NCI-H69 (cell line): ENCODE measurements around the gene ACP6.
A peak's percentile ranks its signal among the peaks of the same experiment; 100 is the strongest.
"Not testable (repeated sequence)": the region's sequence is repeated elsewhere in the genome, so short reads cannot be mapped to it uniquely, and the experiment has no call there.

Experiments
- DNase-seq: peaks from one replicate; lab custom pipeline; 2025; lab: John Stamatoyannopoulos, UW

The ACP6 gene

DNA sequence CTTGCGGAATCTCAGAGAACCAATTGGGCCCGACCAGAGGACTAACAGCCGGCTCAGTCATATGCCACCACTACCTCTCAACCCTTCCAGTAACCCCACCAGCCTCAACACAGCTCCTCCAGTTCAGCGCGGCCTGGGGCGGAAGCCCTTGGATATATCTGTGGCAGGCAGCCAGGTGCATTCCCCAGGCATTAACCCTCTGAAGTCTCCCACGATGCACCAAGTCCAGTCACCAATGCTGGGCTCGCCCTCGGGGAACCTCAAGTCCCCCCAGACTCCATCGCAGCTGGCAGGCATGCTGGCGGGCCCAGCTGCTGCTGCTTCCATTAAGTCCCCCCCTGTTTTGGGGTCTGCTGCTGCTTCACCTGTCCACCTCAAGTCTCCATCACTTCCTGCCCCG, 49.8 kb downstream of the ACP6 start:
- no peak for DNase-seq

DNA sequence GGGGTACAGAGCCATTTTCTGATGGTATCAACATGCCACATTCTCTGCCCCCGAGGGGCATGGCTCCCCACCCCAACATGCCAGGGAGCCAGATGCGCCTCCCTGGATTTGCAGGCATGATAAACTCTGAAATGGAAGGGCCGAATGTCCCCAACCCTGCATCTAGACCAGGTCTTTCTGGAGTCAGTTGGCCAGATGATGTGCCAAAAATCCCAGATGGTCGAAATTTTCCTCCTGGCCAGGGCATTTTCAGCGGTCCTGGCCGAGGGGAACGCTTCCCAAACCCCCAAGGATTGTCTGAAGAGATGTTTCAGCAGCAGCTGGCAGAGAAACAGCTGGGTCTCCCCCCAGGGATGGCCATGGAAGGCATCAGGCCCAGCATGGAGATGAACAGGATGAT, 50.6 kb downstream of the ACP6 start:
- no peak for DNase-seq

DNA sequence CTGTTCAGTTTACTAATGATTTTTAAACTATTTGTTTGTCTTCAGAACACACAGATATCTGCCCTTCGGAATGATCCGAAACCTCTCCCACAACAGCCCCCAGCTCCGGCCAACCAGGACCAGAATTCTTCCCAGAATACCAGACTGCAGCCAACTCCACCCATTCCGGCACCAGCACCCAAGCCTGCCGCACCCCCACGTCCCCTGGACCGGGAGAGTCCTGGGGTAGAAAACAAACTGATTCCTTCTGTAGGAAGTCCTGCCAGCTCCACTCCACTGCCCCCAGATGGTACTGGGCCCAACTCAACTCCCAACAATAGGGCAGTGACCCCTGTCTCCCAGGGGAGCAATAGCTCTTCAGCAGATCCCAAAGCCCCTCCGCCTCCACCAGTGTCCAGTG, 51.6 kb downstream of the ACP6 start:
- no peak for DNase-seq

DNA sequence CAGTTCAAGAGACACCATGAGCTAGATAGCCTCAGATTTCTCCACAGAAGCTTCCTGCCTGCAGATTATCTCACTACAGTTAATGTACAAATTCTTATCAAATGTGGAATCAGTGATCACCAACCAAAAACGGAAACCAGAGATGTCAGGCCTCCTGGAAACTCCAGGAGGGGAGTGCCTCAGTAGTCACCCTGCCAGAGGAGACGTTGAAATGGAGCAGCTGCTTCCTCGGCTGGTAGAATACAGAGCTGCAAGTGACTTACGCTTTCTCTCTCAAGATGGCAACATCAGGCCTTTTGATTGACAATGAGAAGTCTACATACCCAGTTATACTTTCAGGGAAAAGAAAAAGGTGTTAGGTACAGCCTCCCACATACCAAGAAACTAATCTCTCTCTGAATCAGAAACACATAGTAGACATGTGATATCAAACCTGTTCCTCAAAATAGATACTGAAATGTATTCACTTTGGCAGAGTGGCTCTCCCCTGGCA, 52.2 kb downstream of the ACP6 start:
- DNase-seq: no peak

DNA sequence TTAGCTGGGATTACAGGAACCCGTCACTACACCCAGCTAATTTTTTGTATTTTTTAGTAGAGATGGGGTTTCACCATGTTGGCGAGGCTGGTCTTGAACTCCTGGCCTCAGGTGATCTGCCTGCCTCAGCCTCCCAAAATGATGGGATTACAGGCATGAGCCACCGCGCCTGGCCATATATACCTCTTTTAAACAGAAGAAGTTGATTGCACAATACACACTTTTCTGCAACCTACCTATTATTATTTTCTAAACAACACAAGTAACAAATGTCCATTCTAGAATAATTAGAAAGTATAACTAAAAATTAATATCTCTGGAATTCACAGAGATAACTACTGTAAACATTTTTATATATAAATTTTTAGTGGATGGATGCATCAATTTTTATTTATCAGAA, 55.4 kb downstream of the ACP6 start:
- DNase-seq: not testable (repeated sequence)

DNA sequence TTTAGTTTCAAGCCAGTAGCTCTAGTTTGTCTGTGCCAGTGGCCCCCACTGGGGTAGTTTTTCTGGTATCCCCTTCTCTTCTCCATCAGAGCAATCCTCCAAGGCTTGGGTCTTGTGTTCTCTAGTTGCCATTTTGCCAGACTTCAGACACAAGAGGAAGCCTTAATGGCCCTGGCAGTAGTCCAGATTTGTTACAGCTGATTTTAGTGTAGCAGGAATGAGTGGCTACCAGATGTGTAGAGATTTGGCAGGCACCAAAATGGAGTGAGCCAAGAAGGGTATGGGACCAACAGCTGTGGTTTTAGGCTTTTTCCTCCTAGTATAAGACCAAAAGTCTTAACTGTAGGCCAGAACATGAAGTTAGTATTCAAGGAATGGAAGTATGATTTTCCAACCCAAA, 56.8 kb downstream of the ACP6 start:
- DNase-seq: peak; percentile 84

DNA sequence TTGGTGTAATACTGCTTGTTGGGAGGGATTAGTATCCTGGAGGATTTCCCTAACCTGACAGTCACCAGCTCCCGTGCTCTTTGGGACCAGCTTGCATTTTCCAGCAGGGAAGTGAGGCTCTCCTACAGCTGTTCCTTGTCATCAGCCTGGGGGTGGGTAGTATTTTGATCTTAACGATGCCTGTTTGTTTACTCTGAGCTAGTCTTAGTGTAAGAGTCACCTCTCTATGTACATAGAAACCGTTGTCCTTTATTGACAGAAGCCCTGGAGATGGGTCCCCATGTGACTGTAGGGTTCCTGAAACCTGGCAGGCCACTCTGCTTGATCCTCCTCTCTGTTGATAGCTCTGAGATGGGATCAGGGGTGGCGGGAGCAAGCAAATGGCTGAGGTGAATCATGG, 58.0 kb downstream of the ACP6 start:
- peak; percentile 95 for DNase-seq

DNA sequence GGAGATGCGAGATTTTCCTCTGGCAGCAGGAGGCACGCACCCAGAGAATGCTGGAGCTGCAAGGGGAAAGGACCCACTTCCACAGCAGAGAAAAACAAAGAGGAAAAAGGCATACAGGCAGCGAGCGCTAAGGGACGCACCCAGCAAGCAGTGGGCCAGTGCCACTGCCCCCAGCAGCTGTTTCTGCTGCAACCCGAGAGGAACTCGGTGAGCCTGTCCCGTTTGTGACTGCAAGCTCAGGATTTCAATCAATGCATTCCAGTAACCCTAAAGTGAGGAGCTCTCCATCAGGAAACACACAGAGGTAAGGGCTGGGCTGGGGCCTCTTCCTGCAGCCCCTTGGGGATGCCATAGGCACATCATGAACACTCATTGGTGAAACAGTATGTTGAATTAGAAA, 58.7 kb downstream of the ACP6 start:
- peak; percentile 42 for DNase-seq

DNA sequence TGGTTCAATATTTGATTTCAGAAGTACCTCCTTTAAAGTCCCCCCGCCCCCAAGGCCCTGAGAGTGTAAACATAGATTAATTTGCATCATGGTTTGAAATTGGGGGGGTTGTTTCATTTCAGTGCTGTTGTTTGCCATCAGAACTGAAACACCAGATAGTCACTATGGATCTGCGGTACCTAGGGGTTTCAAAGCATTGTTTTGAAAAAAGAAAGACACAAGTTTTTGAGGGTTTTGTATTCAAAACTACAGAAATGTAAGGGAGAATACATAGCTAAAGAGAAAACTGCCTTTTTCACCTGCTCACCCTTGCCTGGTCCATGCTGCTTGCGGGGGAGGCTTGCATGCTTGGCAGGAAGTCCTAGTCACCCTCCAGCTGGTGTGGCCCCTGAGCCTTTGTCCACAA, 59.3 kb downstream of the ACP6 start:
- peak; percentile 64 for DNase-seq

DNA sequence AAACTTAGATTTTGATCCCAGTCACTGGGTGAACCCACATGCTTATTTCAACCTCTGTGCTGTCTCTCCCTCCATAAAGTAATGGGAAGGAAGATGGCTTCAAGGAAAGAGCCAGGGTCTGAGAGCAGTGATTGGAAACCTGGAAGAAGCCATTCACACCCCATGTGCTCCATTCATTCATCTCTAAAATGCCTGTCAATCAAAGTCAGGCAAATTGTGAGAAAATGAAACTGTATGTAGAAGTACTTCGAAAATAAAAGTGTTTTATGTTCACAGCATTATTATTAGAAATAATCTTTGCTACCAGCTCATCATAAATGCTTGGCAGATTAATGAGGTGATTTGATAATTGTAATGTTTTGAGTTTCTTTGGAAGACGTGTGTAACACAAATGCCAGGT, 61.0 kb downstream of the ACP6 start:
- DNase-seq: no peak

DNA sequence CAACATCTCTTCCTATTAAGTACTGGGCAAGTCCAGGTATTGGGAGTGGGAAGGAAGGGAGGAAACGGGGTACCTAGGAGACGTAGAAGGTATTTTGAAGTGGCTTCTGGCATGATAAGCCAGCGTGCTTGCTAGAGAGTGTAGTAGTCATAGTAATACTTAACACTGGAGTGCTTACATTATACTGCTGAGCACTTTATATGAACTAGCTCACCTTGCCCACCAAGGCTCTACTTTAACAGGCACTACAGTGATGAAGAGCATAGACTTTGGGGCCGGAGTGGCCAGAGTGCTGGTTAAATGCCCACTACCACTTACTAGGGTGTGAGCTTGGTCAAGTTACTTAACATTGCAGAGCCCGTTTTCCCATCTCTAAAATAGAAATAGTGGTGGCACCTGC, 61.7 kb downstream of the ACP6 start:
- DNase-seq: no peak

DNA sequence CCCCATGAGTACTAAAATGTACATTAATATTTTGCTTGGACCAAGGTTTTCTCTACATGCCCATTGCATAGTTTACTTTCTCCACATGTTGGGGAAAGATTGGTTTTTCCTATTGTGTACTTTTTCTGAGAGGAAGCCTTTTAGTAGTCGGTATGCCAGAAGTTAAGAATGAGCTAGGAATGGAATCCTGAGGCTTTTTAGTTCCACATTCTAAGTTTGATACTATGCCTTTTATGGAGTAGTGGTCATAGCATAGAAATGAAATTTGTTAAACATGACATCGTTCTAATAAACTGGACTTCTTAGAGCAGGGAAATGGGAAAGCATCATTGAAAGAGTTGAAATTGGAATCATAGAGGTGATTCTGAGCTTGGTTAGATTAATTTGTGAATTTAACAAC, 64.7 kb downstream of the ACP6 start:
- no peak for DNase-seq

DNA sequence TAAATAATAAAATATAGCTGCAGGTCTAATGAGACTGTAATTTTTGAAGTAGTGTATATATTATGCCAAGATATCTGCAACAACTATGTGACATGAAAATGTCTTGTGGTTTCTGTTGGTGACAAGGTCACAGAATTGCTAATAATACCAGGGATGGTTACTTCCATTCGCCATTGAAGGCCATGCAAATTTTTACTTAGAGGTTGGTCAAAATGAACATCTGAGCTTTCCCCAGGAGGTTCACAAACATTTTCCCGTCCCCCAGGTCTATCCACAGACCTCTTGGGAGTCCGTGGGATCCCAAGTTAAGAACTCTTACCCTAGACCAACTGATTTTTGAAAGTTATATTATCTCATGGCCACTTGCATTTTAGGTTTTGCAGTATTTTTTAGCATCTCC, 66.3 kb downstream of the ACP6 start:
- DNase-seq: no peak

DNA sequence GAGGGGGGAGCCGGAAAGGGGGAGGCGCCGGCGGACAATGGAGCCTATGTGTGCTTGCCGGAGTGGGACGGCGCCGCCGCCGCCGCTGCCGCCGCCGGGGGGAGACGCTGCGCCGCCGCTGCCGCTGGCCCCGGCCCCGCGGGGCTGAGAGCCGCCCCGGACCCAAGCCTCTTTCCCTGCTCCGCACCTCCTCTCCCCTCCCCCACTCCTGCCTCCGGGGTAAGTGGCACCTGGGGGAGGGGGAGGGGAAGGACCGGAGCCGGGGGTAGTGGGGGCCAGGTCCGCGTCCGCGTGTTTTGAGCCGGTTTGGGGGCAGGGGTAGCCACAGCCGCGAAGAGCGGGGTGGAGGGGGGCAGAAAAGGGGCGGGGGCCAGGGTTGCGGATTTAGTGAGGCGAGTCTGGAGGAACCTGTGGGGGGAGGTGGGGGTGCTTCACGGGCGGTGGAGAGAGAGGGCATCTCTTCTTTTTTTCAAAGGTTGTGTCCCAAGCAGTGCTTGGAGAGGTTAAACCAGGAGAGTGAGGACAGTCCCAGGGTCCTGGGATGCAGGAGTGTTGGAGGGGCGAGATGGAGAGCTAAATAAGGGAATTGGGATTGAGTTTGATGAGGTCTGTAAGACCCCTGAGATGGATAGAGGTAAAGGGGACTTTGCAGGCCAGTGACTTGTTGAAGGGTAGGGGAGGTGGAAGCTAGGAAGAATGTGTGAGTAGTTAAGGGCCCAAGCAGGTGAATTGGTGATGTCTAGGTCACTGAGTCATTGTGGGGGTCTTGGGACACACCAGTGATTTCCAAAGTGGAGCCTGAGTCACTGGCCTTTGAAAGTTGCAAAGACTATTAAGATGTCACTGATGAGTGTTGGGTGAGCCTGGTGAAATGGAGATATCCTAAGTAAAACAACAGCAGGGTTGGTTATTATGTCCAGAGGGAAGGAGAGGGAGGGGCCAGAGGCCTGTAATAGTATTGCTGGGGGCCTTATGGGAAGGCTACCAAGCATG, 69.9 kb downstream of the ACP6 start:
- DNase-seq: peak; percentile 41

DNA sequence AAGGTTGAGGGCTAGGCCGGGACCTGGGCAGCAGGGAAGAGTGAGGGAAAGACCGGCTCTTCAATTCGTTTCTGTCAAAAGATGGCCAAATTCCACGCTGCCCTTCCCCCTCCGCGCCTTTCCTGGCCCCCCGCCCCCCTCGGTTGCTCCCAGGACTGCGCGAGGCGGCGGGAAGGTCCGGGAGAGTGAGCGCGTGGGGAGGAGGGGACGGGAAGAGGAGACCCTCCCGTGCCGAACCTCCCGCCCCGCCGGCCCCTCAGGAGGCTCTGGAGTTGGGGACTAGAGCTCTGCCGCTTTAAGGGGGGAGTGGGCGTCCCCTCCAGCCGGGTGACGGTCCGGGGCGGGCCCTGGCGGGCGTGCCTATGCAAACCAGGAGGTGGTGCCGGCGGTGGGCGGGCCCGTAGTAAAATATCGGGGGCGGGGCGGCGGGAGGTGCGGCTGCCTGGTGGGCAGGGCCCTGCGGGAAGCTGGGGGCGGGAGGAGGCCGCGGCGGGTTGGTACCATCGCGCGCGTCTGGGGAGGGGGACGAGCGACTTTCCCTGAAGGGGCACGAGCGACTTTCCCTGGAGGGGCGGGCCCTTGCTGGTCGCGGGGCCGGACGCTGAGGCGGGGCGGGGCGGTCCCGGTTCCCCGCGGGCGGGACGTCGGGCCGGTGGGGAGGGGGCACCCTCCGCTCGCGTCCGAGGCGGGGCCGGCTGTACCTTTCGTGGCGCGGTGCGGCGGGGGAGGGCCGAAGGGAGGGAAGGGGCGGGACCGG, 70.8 kb downstream of the ACP6 start:
- DNase-seq: peak; percentile 100

DNA sequence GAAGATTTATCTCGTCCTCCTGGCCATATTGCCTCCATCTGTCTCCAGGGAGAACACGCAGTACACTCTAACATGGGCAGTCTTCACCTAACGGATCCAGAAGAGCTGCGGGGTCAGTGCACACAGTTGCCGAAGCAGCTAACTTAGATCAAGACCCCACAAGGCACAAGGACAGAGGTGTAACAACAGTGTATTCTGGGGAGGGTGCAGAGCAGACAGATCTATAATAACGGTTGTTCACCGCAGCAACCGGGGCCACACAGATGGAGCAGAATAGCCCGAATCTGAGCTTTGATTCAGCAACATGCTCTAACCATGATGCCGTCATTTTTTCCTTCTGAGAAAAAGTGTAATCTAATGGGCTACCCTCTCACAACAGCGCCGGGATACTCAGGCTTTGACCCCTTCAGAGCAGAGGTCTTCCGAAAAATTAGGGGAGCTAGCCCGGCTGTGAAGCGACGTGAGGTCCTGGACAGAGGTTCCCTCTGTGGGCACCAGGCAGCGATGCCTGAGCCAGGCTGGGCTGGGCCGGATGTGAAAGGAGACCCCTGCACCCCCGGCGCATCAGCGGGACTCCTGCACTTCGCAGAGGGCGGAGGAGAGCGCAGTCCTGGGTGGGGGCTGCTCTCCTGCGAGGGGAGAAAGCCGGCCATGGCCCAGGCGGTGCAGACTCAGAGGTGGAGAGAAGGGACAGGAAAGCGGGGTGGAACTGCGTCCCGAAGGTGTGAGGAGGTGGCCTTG, 71.5 kb downstream of the ACP6 start:
- peak; percentile 77 for DNase-seq

DNA sequence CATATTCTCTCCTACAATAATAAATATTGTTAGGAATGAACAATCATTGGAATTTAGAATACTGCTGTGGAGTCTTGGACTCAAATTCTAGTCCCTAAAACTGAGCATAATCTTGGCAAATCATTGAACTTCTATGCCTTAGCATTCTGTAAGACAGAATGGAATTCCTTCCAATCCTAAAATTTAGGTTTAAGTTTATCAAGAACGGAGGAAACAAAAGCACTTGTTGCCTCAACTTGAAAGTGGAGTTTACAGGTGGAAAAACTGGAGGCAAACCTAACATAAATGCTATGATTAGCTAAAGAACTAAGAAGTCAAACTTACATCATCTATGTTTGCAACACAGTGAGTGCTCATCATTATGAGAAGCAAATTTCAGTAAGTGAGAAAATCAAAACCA, 73.3 kb downstream of the ACP6 start:
- DNase-seq: no peak
